NCI-H1694 treated with DMSO at 0.1 percent for 48 hours (cell line): Measurements from ENCODE around the gene DLGAP3.
A peak's percentile ranks its signal among the peaks of the same experiment; 100 is the strongest.

Experiments used
- DNase-seq: peaks from one replicate; lab custom pipeline; 2025; lab: John Stamatoyannopoulos, UW

DLGAP3 gene

DNA sequence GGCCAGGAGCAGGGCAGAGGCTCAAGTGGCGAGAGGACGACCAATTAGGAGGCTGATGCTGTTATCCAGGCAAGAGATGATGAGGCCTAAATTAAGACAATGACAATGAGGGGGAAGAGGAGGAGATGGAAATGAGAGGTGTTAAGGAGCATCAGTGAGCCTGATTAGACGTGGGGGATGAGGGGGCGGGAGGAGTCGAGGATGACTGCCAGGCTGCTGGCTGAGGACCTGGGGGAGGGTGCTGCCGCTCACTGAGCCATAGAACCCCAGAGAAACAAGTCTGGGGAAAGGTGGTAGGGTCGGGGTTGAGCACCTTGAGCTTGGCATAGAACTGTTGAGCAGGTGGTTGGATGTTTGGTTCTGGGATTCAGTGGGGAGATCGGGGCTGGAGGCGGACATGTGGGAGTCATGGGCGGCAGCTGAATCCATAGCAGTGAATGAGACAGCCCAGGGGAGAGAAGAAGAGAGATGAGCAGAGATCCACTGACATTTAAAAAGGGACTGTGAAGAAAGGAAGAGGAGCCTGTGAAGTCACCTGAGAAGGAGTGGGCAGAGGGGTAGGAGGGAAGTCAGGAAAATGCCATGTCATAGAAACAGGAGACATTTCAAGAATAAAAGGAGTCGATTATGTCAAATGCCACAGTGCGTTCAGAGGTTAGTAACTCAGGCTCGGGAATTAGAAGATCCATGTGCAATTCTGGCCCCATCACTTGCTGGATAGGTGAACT, 28.5 kb downstream of the DLGAP3 start:
- DNase-seq, result no peak

DNA sequence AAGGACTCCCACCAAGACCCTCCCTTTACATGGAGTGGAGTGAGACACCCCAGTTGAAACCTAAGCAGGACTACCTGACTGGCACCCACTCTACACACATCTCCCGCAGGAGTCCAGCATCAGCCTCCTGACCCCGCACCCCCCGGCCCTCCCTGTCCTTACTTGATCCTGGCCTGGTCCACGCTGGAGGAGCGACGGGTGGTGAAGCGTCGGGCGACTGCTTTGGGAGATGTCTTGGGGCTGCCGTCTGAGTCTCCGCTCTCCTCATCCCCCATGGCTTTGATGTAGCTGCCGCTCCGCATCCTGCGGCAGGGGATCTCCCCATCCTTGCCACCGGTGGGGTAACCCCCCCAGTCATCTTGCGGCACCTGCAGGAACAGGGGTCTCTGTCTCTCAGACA, 29.5 kb downstream of the DLGAP3 start:
- DNase-seq, result no peak

DNA sequence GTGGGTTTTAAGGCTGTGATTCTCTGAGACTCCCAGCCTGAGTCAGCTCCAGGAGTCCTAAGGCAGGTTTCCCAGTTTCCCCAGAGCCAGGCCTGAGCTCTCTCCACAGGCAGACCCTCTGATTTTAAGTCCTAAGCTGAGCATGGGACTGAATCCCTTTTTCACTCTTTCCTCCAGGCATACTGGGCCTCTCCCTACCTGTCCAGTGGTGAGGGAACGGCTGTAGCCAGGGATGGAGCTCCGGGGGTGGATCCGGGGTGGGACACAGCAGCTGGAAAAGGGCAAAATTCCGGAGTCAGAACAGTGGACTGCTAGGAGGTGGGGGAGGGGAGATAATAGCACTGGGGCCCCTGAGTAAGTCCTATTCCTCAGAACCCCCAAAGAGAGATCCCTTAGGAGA, 30.0 kb downstream of the DLGAP3 start:
- DNase-seq, result no peak

- DNase-seq, result no peak
Observed at GRCh38 chr1:34898330-34898761, 31.1 kb downstream of the DLGAP3 start.

GRCh38 chr1:34896612-34897011, 32.8 kb downstream of the DLGAP3 start:
- no peak for DNase-seq

DNA sequence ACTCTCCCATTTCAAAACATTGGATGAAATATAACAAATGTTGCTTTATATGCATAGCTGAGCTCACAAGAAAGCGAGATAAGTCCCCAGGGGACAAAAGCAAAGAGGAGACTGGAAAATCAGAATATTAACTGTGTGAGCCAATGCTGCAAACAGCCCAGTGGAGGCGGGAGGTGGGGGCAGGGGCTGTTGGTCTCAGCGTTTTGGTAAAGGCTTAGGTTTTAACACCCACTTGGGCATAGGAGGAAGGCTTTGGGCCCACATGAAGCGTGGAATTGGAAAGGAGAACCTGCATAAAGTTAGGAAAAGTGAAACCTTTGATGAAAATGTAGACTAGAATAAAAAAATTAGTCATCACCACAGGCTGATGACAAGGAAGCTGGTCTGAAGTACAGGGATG, 39.7 kb downstream of the DLGAP3 start:
- no peak for DNase-seq

DNA sequence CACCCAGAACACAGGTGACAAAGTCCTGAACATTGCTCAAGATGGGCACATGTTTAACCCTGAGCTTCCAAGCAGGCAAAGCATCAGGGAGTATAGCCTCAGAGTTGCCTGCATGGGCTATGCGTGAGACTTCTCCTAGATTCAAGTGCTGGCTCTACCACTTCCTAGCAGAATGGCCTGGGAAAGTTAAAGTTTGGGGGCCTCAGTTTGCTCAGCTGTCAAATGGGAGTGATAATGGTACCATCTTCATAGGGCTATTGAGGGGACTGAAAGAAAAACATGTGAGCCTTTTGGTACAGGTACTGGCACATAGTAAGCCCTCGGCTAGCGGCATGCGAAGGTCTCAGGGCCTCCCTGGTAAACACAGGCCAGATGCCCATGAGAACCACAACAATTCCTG, 41.9 kb downstream of the DLGAP3 start:
- DNase-seq, result no peak

DNA sequence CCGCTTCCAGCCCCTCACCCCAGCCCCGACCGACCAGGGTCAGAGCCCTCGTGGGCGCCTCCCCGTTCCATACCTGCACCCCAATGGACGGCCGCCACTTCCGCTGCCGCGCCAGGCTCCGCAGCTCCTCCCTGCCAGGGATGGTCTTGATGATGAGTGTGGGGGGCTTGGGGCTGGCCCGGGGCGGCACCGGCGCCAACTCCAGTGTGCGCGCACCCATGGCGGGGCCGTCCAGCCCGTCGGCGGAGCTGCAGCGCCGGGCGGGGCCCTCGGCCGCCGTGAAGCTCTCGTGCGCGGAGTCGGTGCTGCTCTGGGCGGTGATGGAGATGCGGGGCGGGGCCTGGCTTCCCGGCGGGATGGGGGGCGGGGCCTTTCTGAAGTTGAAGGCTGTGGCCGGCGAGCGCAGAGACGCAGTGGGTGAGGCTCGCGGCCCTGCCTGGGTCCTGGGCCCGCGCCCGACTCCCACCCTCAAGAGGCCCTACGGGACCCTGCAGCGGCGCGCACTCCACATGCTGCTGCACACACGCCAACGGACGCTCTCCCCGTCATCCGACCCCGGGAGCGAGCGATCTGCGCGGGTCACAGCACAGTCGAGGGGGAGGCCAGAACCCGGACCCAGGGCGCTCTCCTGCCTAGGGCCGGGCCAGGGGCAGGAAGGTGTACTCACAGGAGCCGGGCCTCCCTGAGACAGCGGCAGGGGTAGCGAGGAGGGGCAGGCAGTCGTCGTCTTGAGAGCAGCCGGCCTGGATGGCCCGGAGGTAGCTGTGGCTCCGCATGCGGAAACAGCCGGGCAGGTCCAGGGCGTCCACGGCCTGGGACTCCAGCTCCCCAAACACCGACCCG, 43.8 kb downstream of the DLGAP3 start:
- no peak for DNase-seq

DNA sequence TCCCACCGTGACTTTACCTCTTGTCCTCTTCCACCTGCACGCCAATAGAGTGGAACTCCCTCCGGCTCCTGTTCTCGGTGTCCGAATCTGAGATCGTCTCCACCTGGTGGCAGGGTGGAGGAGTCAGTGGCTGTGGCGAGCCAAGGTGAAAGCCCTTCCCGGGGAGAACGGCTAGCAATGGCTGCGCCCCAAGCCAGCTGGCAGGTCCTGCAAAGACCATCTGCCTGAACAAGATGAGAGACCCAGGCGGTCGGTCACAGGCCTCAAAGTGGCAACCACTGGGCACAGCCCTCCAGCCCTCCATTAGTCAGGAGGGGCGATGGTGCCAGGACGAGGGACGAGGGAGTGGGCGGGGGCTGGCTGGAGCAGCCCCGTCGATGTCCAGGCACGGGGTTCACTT, 44.5 kb downstream of the DLGAP3 start:
- no peak for DNase-seq

DNA sequence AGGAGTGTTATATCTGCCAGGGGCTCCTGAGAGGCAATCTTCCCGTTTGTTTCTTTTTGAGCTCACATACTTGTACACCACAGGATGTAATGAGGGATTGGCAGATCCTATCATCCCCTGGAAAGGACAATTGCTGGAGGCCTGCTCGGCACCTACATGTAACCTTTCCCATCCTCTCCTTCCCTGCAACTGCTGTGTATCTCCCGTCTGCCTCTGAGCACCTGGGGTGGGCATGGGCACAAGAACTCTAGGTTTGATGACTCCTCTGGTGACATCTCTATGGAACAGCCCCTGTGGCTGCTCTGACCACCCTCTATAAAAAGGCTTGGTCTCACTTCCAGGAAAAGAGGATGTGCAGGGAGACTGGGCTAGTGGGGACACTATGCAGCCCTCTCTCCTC, 44.9 kb downstream of the DLGAP3 start:
- DNase-seq, result no peak

GRCh38 chr1:34879230-34879629, 50.2 kb downstream of the DLGAP3 start:
- no peak for DNase-seq

DNA sequence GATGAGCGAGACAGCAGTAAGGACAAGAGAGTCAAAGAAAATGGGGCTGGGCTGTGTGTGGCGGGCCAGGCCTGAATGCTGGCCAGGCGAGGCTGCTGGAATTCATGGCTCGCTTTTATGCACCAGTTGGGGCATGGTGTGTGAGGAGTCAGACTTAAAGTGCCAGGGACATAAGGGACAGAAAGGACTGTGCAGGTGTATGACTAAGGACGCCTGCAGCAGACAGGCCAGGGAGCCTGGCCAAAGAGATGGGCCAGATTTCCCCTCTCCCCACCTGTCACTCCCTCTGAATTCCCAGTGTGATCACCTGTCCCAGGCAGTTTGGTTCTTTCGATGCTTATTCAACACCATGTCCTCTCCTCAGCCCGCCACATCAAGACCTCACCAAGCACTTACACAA, 53.0 kb downstream of the DLGAP3 start:
- DNase-seq, result no peak

DNA sequence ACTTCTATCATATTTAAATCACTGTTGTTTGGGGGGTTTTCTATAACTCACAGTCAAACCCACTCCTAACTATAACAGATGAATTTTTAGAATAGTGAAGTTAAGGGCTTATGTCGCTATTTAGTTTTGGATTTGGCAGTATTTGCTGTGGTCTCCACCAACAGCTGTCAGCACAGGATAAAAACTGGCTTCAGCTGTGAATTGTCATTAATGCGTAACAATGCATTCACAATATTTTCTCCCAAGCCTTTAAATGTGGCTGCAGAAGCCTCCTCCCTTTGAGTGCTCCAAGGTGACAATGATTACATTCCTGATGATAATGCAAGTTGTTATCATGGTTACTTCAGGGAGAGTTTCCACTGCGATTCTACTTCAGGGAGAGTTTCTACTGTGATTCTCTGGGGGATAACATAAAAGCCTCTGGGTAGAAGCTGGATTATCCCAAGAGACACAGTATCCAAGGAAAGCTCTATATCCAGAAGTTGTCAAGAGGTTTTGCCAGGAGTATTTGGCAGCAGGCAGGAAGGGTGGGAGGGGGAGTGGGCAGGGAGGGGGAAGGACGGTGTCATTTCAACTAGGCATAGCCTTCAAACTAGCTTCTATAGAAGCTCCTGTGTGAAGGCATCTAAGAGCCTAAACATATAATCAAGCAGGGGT, 55.0 kb downstream of the DLGAP3 start:
- DNase-seq, result no peak

DNA sequence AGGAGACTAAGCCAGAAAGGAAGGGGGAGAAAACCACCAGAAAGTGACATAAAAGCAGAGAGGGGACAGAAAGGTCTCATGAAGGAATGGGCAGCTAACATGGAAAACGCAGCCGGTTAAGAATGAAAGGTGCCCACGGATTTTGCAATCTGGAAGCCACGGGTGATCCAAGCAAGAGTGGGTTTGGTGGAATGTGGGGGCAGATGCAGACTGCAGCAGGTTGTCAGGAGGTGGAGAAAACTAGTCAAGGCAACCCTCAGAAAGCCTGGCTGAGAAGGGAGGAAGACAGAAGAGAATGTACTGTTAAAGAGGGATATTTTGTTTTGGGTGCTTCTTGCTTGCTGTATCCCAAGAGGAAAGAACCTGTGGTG, 57.3 kb downstream of the DLGAP3 start:
- DNase-seq, result no peak

DNA sequence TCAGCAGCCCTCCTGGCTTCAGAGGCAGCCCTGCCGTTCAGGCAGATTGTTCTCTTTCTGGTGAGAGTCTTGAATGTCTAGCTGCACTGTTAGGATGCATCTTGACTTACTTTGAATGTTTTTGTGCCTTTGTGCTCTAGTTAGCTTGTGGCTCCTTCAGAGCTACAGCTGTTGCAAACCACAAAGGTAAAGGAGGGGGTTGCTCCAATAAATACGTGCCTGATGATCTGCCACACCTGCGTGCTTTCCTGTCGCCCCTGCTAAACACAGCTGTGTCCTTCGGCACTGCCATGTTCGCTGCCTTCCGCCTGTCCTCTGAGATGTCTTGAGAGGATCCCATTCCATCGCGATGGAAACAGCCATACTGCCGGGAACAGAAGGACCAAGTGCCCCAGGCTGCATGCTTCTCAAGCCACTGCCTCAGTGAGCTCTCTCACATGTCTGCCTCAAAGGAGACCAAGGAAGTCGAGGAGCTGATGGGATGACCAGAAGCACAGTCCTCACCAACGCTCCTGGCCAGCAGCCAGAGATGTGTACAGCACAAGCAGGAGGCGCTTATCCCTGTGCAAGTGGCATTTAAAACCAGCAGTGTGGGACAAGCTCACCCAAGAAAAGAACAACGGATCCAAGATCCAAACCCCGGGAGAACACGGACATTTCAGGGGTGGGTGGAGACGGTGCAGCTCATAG, 57.9 kb downstream of the DLGAP3 start:
- DNase-seq, result no peak

DNA sequence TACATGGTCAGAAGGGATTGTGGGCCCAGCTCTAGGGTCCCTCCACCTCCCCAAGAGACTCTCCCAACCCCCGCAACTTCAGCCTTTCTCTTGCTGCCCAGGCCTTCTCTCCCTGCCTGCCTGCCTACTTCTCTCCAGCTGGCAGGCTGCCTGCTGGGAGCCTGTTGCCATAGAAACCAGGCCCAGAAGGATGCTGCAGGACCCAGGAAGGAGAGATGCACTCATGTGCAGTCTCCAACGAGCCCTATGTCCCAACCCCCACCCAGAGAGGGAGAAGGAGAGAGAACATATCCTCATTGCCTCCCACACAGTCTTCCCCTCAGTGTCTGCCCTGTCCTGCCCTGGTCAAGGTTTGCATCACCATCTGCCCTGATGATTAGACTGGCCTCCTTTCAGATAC, 59.1 kb downstream of the DLGAP3 start:
- DNase-seq, result no peak

GRCh38 chr1:34869760-34870159, 59.7 kb downstream of the DLGAP3 start:
- no peak for DNase-seq

- DNase-seq, result no peak
Observed at GRCh38 chr1:34868230-34869049, 61.0 kb downstream of the DLGAP3 start.

GRCh38 chr1:34867415-34867814, 62.0 kb downstream of the DLGAP3 start:
- DNase-seq, result no peak

GRCh38 chr1:34866762-34867109, 62.7 kb downstream of the DLGAP3 start:
- DNase-seq, result no peak

- peak; percentile 29 for DNase-seq
Observed at GRCh38 chr1:34865981-34866761, 63.3 kb downstream of the DLGAP3 start.
